H1 (cell line): ENCODE data around the gene PTPN9. TPM values are rescaled to one million over a fixed set of nuclear protein-coding genes. Genes with fewer than 3 reads are reported as not detected.

Experiments
- CTCF ChIA-PET: fragments of 300-600 bp; sonication (Branson Sonifier 250); formaldehyde crosslinking; loops from one replicate; lab custom pipeline; 2021; ENCODE audit not compliant: partially characterized antibody; lab: Charles Lee
- POLR2A ChIA-PET: fragments of 300-600 bp; sonication (Branson Sonifier 250); formaldehyde crosslinking; loops from one replicate; lab custom pipeline; 2021; ENCODE audit warnings: inconsistent platforms; ENCODE audit not compliant: partially characterized antibody; lab: Charles Lee
- DNase-seq, 2 experiments: peaks; one replicate each; pipeline versions ENCODE4 v3.0.0 to v3.0.0-alpha.2; 2010 to 2022; ENCODE audit warnings: low spot score in 2 of 2, low read depth in 1 of 2, mixed read lengths in 1 of 2
- FAIRE-seq: peaks from 2 replicates; lab custom pipeline; 2011; peaks lifted over from hg19 to GRCh38; lab: Jason Lieb, UNC
- H2AFZ ChIP-seq: 2 replicates; pipeline ENCODE4 v1.8.1; 2012; ENCODE audit warnings: low read length, inconsistent platforms
- H2AK5ac ChIP-seq: 2 replicates; pipeline ENCODE4 v1.6.1; 2013; ENCODE audit warnings: low read depth, low read length
- H2BK120ac ChIP-seq: replicated peaks from 2 replicates; pipeline ENCODE3; 2013; ENCODE audit warnings: low read depth, low read length, inconsistent platforms
- H2BK12ac ChIP-seq: 2 replicates; pipeline ENCODE4 v1.6.1; 2013; ENCODE audit warnings: low read depth, low read length
- H2BK15ac ChIP-seq: 2 replicates; pipeline ENCODE4 v1.6.1; 2013; ENCODE audit warnings: low read length
- H2BK20ac ChIP-seq: 2 replicates; pipeline ENCODE4 v1.6.1; 2013; ENCODE audit warnings: low read length
- H2BK5ac ChIP-seq: 2 replicates; pipeline ENCODE4 v1.6.1; 2013; ENCODE audit warnings: low read depth, low read length
- H3K14ac ChIP-seq: 2 replicates; pipeline ENCODE4 v1.6.1; 2013; ENCODE audit warnings: inconsistent platforms; ENCODE audit not compliant: insufficient read length
- H3K18ac ChIP-seq: 2 replicates; pipeline ENCODE4 v1.6.1; 2013; ENCODE audit warnings: low read length; ENCODE audit errors: extremely low read depth
- H3K23ac ChIP-seq: 2 replicates; pipeline ENCODE4 v1.6.1; 2013; ENCODE audit warnings: inconsistent platforms; ENCODE audit not compliant: insufficient read length
- H3K23me2 ChIP-seq: 2 replicates; pipeline ENCODE4 v1.6.1; 2013; ENCODE audit warnings: low read depth, low read length
- H3K27ac ChIP-seq: 2 replicates; pipeline ENCODE4 v1.6.1; 2011; ENCODE audit warnings: low read depth, low read length, inconsistent platforms
- H3K27me3 ChIP-seq, 4 experiments: replicated peaks in 1 of 4; 1 replicate in 1 of 4; 2 replicates in 3 of 4; pipeline versions ENCODE4 v1.6.1 to v1.8.1; 2011 to 2013; ENCODE audit warnings: low read length in 3 of 4, mild to moderate bottlenecking in 3 of 4, inconsistent platforms in 2 of 4, mixed read lengths in 2 of 4, moderate library complexity in 1 of 4; ENCODE audit not compliant: control insufficient read depth in 3 of 4, insufficient read depth in 3 of 4; ENCODE audit errors: extremely low read depth in 1 of 4
- H3K36me3 ChIP-seq, 4 experiments: 2 replicates each; pipeline versions ENCODE4 v1.6.1 to v1.8.1; 2011 to 2013; ENCODE audit warnings: mild to moderate bottlenecking in 4 of 4, low read length in 3 of 4, moderate library complexity in 2 of 4, control low read depth in 1 of 4, inconsistent platforms in 1 of 4; ENCODE audit not compliant: insufficient read depth in 4 of 4, control insufficient read depth in 2 of 4
- H3K4ac ChIP-seq: replicated peaks from 2 replicates; pipeline ENCODE3; 2013; ENCODE audit warnings: low read length, low read depth, mixed read lengths, inconsistent platforms; ENCODE audit not compliant: insufficient read length
- H3K4me1 ChIP-seq, 4 experiments: replicated peaks in 1 of 4; 1 replicate in 1 of 4; 2 replicates in 3 of 4; pipeline versions ENCODE4 v1.6.1 to v1.8.1; 2011 to 2013; ENCODE audit warnings: low read length in 3 of 4, inconsistent platforms in 2 of 4, mixed read lengths in 1 of 4; ENCODE audit not compliant: insufficient read depth in 4 of 4, control insufficient read depth in 3 of 4
- H3K4me2 ChIP-seq, 2 experiments: 2 replicates each; pipeline versions ENCODE4 v1.6.1 to v1.8.1; 2011 to 2013; ENCODE audit warnings: low read depth in 2 of 2, low read length in 2 of 2, control low read depth in 1 of 2, inconsistent platforms in 1 of 2, mild to moderate bottlenecking in 1 of 2; ENCODE audit not compliant: insufficient read depth in 1 of 2
- H3K4me3 ChIP-seq, 4 experiments: fragments of 200-600, 300-600 bp in 1 of 4; sonication (generic), shearing (Covaris generic), sonication (Bioruptor Twin) in 1 of 4; 2 replicates each; pipeline versions ENCODE4 v1.5.1 to v1.8.1; 2011 to 2016; ENCODE audit warnings: low read length in 4 of 4, low read depth in 3 of 4, control low read depth in 2 of 4, inconsistent platforms in 2 of 4, mild to moderate bottlenecking in 2 of 4, mixed read lengths in 1 of 4, moderate library complexity in 1 of 4; ENCODE audit not compliant: insufficient read depth in 2 of 4; ENCODE audit errors: extremely low read depth in 1 of 4
- H3K56ac ChIP-seq: replicated peaks from 2 replicates; pipeline ENCODE3; 2013; ENCODE audit warnings: low read depth, mild to moderate bottlenecking, mixed read lengths, low read length, inconsistent platforms; ENCODE audit not compliant: insufficient read length
- H3K79me1 ChIP-seq: 2 replicates; pipeline ENCODE4 v1.6.1; 2013; ENCODE audit warnings: low read depth, low read length, control low read depth
- H3K79me2 ChIP-seq, 2 experiments: 2 replicates each; pipeline versions ENCODE4 v1.6.1 to v1.8.1; 2012 to 2013; ENCODE audit warnings: low read length in 2 of 2, mild to moderate bottlenecking in 2 of 2, inconsistent platforms in 1 of 2; ENCODE audit not compliant: insufficient read depth in 2 of 2, control insufficient read depth in 1 of 2
- H3K9ac ChIP-seq, 4 experiments: replicated peaks in 1 of 4; 1 replicate in 1 of 4; 2 replicates in 3 of 4; pipeline versions ENCODE4 v1.6.1 to v1.8.1; 2011 to 2013; ENCODE audit warnings: low read depth in 3 of 4, low read length in 3 of 4, control low read depth in 2 of 4, mild to moderate bottlenecking in 2 of 4, moderate library complexity in 2 of 4, inconsistent platforms in 1 of 4; ENCODE audit errors: extremely low read depth in 1 of 4
- H3K9me3 ChIP-seq, 2 experiments: 2 replicates each; pipeline versions ENCODE4 v1.6.1 to v1.8.1; 2012 to 2013; ENCODE audit warnings: mild to moderate bottlenecking in 2 of 2, moderate library complexity in 2 of 2, control low read depth in 1 of 2, inconsistent platforms in 1 of 2, low read depth in 1 of 2, low read length in 1 of 2, mixed read lengths in 1 of 2; ENCODE audit not compliant: insufficient read depth in 2 of 2
- H4K20me1 ChIP-seq, 2 experiments: replicated peaks in 1 of 2; 2 replicates each; pipeline versions ENCODE3 to v1.8.1; 2011 to 2013; ENCODE audit warnings: inconsistent platforms in 2 of 2, low read length in 2 of 2, mild to moderate bottlenecking in 1 of 2; ENCODE audit not compliant: insufficient read depth in 2 of 2, control insufficient read depth in 1 of 2
- H4K5ac ChIP-seq: 2 replicates; pipeline ENCODE4 v1.6.1; 2013; ENCODE audit warnings: low read length, low read depth, mixed read lengths, inconsistent platforms; ENCODE audit not compliant: insufficient read length
- H4K8ac ChIP-seq: 2 replicates; pipeline ENCODE4 v1.8.0; 2013; ENCODE audit warnings: mild to moderate bottlenecking, moderate library complexity, low read length, inconsistent platforms; ENCODE audit not compliant: insufficient read depth; ENCODE audit errors: extremely low read depth
- H4K91ac ChIP-seq: replicated peaks from 2 replicates; pipeline ENCODE3; 2013; ENCODE audit warnings: low read length, mixed read lengths, inconsistent platforms; ENCODE audit not compliant: insufficient read length
- ASH2L ChIP-seq: fragments of 200-600, 300-600 bp; sonication (generic); IDR thresholded peaks from one replicate; pipeline ENCODE4 v1.7.1; 2017; ENCODE audit warnings: low read length
- BRCA1 ChIP-seq: IDR thresholded peaks from 2 replicates; pipeline ENCODE4 v1.6.1; 2012; ENCODE audit warnings: low read depth, low read length, improper control_type of control experiment
- EP300 ChIP-seq, 2 experiments: IDR thresholded peaks; 1 replicate in 1 of 2; 2 replicates in 1 of 2; pipeline ENCODE4 v1.6.1; 2011 to 2012; ENCODE audit warnings: low read depth in 2 of 2, low read length in 2 of 2, mild to moderate bottlenecking in 2 of 2, borderline replicate concordance in 1 of 2, inconsistent platforms in 1 of 2, moderate library complexity in 1 of 2
- HDAC2 ChIP-seq, 2 experiments: fragments of 300-600 bp in 1 of 2; sonication (generic) in 1 of 2; IDR thresholded peaks; 2 replicates each; pipeline ENCODE4 v1.6.1; 2011 to 2012; ENCODE audit warnings: low read depth in 2 of 2, low read length in 2 of 2, mild to moderate bottlenecking in 2 of 2, moderate library complexity in 2 of 2, borderline replicate concordance in 1 of 2, inconsistent platforms in 1 of 2
- POLR2A ChIP-seq, 2 experiments: IDR thresholded peaks; 1 replicate in 1 of 2; 2 replicates in 1 of 2; pipeline ENCODE4 v1.6.1; 2011; ENCODE audit warnings: low read depth in 2 of 2, low read length in 2 of 2, mild to moderate bottlenecking in 2 of 2; ENCODE audit errors: control extremely low read depth in 1 of 2
- RNF2 ChIP-seq: fragments of 200-900, 300-1000 bp; sonication (generic); IDR thresholded peaks from 2 replicates; pipeline ENCODE4 v1.7.1; 2016; ENCODE audit warnings: borderline replicate concordance, low read depth, mild to moderate bottlenecking, antibody characterized with exemption, low read length; ENCODE audit not compliant: poor library complexity, severe bottlenecking; ENCODE audit errors: missing control alignments
- WGBS, 2 experiments: shearing (Covaris generic) in 1 of 2; methylation state at CpG; one replicate each; pipeline versions ENCODE4 v1.1.6 to v1.1.7; 2013 to 2015; ENCODE audit warnings: low lambda C conversion rate in 2 of 2, mixed read lengths in 2 of 2, inconsistent platforms in 1 of 2, low coverage in 1 of 2, missing lambda C conversion rate in 1 of 2; ENCODE audit not compliant: insufficient replicate concordance in 2 of 2, insufficient coverage in 1 of 2, insufficient read length in 1 of 2; ENCODE audit errors: extremely low coverage in 1 of 2, missing lambda C conversion rate in 1 of 2; 5-methylcytosine and 5-hydroxymethylcytosine counted together
- long read RNA-seq, 2 experiments: library from RNA in 1 of 2; library from capped mRNA in 1 of 2; stranded (forward); transcript quantifications; one replicate each; pipeline ENCODE4 v2.0.0, GENCODE V29; 2021; ENCODE audit warnings: inconsistent platforms in 1 of 2
- polyA minus RNA-seq, 3 experiments: library from RNA; depleted of rRNA, polyadenylated mRNA; stranded (reverse); fragments of >200 nt; gene quantifications; 1 replicate in 2 of 3; 2 replicates in 1 of 3; pipeline ENCODE4 v1.2.3, GENCODE V29; 2011
- polyA plus RNA-seq, 7 experiments: library from polyadenylated mRNA; depleted of rRNA in 3 of 7; stranded (reverse) in 5 of 7; unstranded in 2 of 7; fragments of >200 nt in 5 of 7; fragments of 200-250 nt in 2 of 7; gene quantifications; 1 replicate in 5 of 7; 2 replicates in 1 of 7; 4 replicates in 1 of 7; pipeline versions ENCODE4 v1.2.1 to v1.2.3, GENCODE V29; 2011 to 2013; ENCODE audit warnings: missing spikeins in 2 of 7, mixed read lengths in 2 of 7
- total RNA-seq: library from RNA; stranded (reverse); fragmentation: NEBNext Ultra II Directional; extraction: Animal tissue kit (Norgen Biotek cat#: 25700); gene quantifications from 2 replicates; pipeline ENCODE4 v1.2.1, GENCODE V29; 2021

PTPN9 gene
- total RNA-seq (44.5 and 46.6 TPM in 2 replicates), polyA plus RNA-seq (2011; rRNA removed) (49.7 and 57.4 TPM in 2 replicates), polyA minus RNA-seq (2011; rRNA and poly(A)+ RNA removed) (92.1 and 107 TPM in 2 replicates)
- 45.1 TPM for polyA plus RNA-seq (2011; cell fraction: cytosol; rRNA removed)
- polyA plus RNA-seq (2011; cell fraction: nucleus; rRNA removed), result 26.7 TPM
- polyA plus RNA-seq (2012, experiment 1 of 2), result 29.3 to 36.8 TPM (median 33.3 TPM) in 4 replicates
- 25.7 TPM for polyA plus RNA-seq (2012, experiment 2 of 2)
- 21.9 TPM for polyA plus RNA-seq (2013, experiment 1 of 2)
- 22.7 TPM for polyA plus RNA-seq (2013, experiment 2 of 2)
- polyA minus RNA-seq (2011; cell fraction: cytosol; rRNA and poly(A)+ RNA removed), result 27.3 TPM
- 29.0 TPM for polyA minus RNA-seq (2011; cell fraction: nucleus; rRNA and poly(A)+ RNA removed)
- long read RNA-seq, experiment 1, full-length matches to known transcripts, result 11 of 49 reads
- long read RNA-seq, experiment 1, partial matches to known transcripts, result 9 of 49 reads
- long read RNA-seq, experiment 1, other reads (novel, unspliced or antisense), result 29 of 49 reads
- long read RNA-seq, experiment 2, partial matches to known transcripts, result 1 of 4 reads
- long read RNA-seq, experiment 2, other reads (novel, unspliced or antisense), result 3 of 4 reads

GRCh38 chr15:75578948-75579920 lies at the start of gene PTPN9:
Gene PTPN9, minus strand, starts transcription at chr15:75579315. Its CDS starts 539 bp downstream, at chr15:75578776.
- 4% methylated on average over 56 of the region's 78 CpGs; no CpG with 5 or more reads in 1 of the 2 experiments for WGBS, 2 experiments
- H3K4ac ChIP-seq, result peak within 1 kb of the TSS; percentile 78
- no peak for FAIRE-seq
- TF ChIP-seq POLR2A (IDR thresholded peaks at IDR 0.05; ENCODE audit: control extremely low read depth in 1 of 2, low read depth in 2 of 2, low read length in 2 of 2) (peak; percentile 47 to 71), BRCA1 (no peak), RNF2 (no peak), EP300 (IDR thresholded peaks at IDR 0.05; ENCODE audit: borderline replicate concordance in 1 of 2, low read depth in 2 of 2, low read length in 2 of 2) (peak in 1 of 2 experiments; percentile 66; a peak in 1 of 3 replicates), ASH2L (peak; percentile 77), HDAC2 (IDR thresholded peaks at IDR 0.05; ENCODE audit: borderline replicate concordance in 1 of 2, low read depth in 2 of 2, low read length in 2 of 2) (peak in 1 of 2 experiments; percentile 64; a peak in 1 of 4 replicates)

More at GRCh38 chr15:75578948-75579920, at the start of gene PTPN9:
- Histone ChIP-seq H2AFZ (peak within 1 kb of the TSS; percentile 98), H3K18ac (peak within 1 kb of the TSS; percentile 78), H3K14ac (no peak within 1 kb of the TSS), H2AK5ac (no peak within 1 kb of the TSS), H3K36me3 (no peaks in the 10 kb centered on the region), H3K9me3 (no peaks in the 10 kb centered on the region), H3K4me3 (peak within 1 kb of the TSS; percentile 92 to 96 (median 94)), H3K79me1 (peaks cover 4% of the 10 kb centered on the region), H2BK20ac (peak within 1 kb of the TSS; percentile 75; the same call in 1 of the 2 replicates), H4K5ac (peak within 1 kb of the TSS; percentile 71), H3K56ac (peak within 1 kb of the TSS; percentile 92), H3K23ac (no peak within 1 kb of the TSS), H4K91ac (peak within 1 kb of the TSS; percentile 81), H4K20me1 (peaks cover 0 to 2% of the 10 kb centered on the region in 2 experiments), H2BK120ac (peak within 1 kb of the TSS; percentile 92), H3K23me2 (peaks cover 5% of the 10 kb centered on the region; the same call in 1 of the 2 replicates), H3K9ac (peak within 1 kb of the TSS; percentile 74 to 98 (median 86)), H2BK15ac (0 out of 2 replicates have a peak within 1 kb of the TSS, but pooled peaks have one; percentile 36), H3K4me2 (peak within 1 kb of the TSS; percentile 63 to 82), H4K8ac (peak within 1 kb of the TSS; percentile 94), H3K4me1 (peaks cover 2 to 6% (median 4%) of the 10 kb centered on the region in 4 experiments; a peak in 6 of 7 replicates), H2BK12ac (no peak within 1 kb of the TSS), H3K27me3 (no peaks in the 10 kb centered on the region), H2BK5ac (peak within 1 kb of the TSS; percentile 82; the same call in 1 of the 2 replicates), H3K27ac (peak within 1 kb of the TSS; percentile 76; the same call in 1 of the 2 replicates), H3K79me2 (peaks cover 12 to 38% of the 10 kb centered on the region in 2 experiments)
- POLR2A ChIA-PET, result interaction anchor here (0.8 to 2.6 kb wide), 16 partner anchors 8 to 211 kb away, joined by 3 to 28 read pairs (median 5); partner anchors contain the start of genes MAN2C1, SIN3A, SNUPN and SNX33
- peak; percentile 69 to 86 for DNase-seq
- CTCF ChIA-PET, result interaction anchor here (0.8 to 2.2 kb wide), 6 partner anchors 11 to 126 kb away, joined by 3 to 8 read pairs (median 4); no protein-coding TSS in a partner anchor
